ENCODE measurements around the gene PLA2G4A.
"Not testable (repeated sequence)": the region's sequence is repeated elsewhere in the genome, so short reads cannot be mapped to it uniquely, and the experiment has no call there.

PLA2G4A gene

GRCh38 chr1:186875896-186876835 lies 47.4 kb downstream of the PLA2G4A start:
- no peak for DNase-seq

DNA sequence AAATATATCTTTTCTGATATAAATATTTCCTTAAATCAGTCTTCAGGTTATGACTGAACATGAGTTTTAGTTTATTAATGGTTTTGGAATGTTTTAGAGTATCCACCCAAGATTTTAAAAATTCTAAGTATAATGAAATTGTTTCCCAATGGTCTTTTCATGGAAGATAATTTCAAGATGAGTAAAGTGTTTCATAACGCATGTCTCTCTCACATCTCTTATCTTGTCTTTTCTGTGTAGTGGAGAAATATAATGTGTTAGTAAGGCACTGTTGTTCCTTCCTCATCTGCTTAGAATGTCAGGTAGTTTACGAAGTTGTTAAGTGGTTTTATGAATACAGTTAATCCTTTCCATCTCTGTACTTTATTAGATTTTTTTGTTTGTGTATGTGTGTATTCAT lies 49.6 kb downstream of the PLA2G4A start:
- DNase-seq = no peak

- peak in 2 of 4 experiments; percentile 37 for DNase-seq
Measured at GRCh38 chr1:186880982-186881381, 52.2 kb downstream of the PLA2G4A start.

DNA sequence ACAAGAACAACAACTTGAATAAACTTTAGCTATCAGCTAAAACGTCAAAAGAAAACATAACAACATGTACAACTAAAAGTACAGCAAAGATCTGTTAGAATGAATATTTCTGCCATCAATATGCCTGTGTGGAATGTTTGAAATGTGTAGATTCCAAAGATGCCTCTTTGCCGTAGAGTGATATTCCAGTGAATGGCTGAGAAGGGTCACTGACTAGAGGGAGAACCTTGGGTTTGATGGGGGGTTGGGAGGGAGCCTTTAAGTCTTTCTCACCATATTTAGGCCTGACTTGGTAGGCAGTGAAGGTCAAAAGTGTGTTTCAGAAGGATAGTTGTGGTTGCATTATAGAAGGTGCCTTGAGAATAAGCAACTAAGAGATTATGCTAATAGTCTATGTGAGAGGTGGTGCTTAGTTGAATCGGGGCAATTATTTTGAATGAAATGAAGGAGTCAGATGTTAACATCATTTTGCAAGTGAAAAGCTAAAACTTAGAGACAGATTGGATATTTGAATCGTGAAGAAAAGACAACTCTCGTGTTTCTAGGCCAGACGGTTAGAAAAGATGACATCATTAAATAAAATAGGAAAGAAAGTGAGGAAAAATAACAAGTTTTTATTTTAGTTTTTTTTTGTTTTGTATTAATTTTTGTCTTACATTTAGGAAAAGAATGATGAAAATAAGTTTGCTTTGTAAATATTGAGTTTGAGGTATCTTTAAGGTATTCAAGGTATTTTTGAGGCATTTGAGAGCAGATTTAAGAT lies 53.8 kb downstream of the PLA2G4A start:
- no peak for DNase-seq

DNA sequence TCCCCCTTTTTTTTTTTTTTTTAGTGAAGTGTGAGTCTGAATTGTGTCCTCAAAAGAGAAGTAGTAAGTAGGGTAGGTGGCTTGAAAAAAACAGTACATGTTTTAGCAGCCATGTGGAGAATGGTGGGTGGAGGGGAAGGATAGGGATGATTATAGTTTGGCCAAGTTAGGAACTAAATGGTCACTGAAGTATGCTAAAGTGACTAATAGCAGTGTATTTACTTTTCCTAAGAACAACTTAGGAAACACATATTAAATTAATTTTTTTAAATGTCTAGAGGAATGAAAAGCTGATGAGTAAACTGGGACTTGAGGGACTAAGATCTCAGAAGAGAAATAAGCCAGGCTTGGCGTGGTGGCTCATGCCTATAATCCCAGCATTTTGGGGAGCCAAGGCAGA lies 55.5 kb downstream of the PLA2G4A start:
- DNase-seq = peak; percentile 15 to 77 (median 64)

GRCh38 chr1:186887203-186887602 lies 58.5 kb downstream of the PLA2G4A start:
- DNase-seq = no peak

GRCh38 chr1:186888367-186888766 lies 59.6 kb downstream of the PLA2G4A start:
- DNase-seq = no peak

GRCh38 chr1:186892936-186893335 lies 64.2 kb downstream of the PLA2G4A start:
- DNase-seq = no peak

DNA sequence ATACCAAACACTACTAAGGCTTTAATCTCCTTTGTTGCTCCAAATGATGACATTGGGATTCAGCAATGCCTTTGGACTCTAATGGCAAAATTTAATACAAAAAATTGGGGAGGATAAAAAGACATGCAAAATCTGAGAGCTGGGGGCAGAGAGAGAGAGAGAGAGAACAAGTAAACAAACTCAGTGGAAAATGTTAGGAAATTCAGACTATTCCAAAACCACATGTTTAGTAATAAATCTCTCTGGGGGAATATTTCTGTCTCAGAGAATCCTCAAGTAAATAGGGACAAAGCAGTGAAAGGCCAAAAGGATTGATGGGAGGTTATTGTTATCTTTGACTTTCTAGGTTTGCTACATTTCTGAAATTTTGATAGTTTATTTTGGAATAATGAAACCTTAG lies 65.7 kb downstream of the PLA2G4A start:
- no peak for DNase-seq

- DNase-seq = no peak
Measured at GRCh38 chr1:186896211-186896610, 67.5 kb downstream of the PLA2G4A start.

DNA sequence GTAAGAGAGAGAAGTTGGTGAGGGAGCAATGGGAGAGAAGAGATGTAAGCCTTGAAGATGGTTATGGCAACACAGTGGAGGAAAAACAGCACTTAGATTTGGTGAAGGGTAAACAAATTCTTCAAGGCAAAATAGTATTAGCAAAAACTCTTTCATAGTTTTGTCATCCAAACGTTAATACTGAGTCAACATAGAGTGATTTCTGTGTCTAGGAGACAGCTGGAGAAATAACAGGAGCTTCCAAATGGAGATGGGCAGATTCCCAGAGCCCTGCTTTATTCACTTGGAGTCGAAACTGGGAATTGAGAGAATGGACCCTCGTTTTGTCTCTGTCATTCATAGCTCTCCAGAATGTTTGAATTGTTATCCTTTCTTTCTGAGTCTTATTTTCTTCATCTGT lies 68.3 kb downstream of the PLA2G4A start:
- no peak for DNase-seq

GRCh38 chr1:186899577-186899976 lies 70.8 kb downstream of the PLA2G4A start:
- DNase-seq = no peak

GRCh38 chr1:186899977-186900376 lies 71.2 kb downstream of the PLA2G4A start:
- DNase-seq = no peak

GRCh38 chr1:186900539-186901237 lies 71.9 kb downstream of the PLA2G4A start:
- no peak for DNase-seq

- no peak for DNase-seq
Measured at GRCh38 chr1:186901631-186902030, 72.9 kb downstream of the PLA2G4A start.

DNA sequence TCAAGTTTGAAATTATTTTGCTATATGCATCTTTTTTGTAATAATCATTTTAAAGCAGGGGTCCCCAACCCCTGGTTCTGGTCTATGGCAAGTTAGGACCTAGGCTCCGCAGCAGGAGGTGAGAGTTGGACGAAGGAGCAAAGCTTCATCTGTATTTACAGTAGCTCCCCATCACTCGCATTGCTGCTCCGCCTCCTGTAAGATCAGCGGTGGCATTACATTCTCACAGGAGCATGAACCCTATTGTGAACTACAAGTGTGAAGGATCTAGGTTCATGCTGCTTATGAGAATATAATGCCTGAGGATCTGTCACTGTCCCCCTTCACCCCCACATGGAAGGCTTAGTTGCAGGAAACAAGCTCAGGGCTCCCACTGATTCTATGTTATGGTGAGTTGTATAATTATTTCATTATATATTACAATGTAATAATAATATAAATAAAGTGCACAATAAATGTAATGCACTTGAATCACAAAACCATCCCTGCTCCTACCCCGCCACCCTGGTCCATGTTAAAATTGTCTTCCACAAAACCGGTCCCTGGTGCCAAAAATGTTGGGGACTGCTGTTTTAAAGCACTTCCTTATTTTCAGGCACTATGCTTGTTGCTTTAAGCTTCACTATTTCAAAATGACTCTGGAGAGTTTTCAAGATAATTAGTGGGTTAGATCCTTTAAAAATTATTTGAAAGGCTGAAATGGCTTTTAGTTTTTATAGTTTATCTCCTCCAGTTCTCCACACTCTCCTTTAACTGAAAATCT lies 74.8 kb downstream of the PLA2G4A start:
- peak in 3 of 4 experiments; percentile 35 to 57 (median 44) for DNase-seq

GRCh38 chr1:186904361-186904760 lies 75.6 kb downstream of the PLA2G4A start:
- peak; percentile 46 to 74 (median 58) for DNase-seq

DNA sequence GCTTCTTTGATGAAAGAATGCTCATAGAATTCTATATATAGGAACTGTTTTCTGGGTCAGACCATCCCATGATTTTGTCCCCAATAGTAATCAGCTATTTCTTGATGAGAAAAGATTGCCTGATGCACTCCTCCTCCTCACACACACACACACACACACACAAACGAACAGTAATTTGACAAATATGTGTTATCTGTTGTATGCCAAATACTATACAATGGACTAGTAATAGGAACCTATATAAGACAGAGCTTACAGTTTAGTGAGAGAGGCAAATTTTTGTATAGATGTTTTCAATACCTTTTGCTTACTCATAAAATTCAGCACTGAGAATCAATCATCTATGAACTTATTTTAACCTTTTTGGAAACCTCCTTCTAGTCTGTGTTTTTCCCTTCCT lies 76.8 kb downstream of the PLA2G4A start:
- no peak for DNase-seq

- DNase-seq = no peak
Measured at GRCh38 chr1:186915555-186915954, 86.8 kb downstream of the PLA2G4A start.

DNA sequence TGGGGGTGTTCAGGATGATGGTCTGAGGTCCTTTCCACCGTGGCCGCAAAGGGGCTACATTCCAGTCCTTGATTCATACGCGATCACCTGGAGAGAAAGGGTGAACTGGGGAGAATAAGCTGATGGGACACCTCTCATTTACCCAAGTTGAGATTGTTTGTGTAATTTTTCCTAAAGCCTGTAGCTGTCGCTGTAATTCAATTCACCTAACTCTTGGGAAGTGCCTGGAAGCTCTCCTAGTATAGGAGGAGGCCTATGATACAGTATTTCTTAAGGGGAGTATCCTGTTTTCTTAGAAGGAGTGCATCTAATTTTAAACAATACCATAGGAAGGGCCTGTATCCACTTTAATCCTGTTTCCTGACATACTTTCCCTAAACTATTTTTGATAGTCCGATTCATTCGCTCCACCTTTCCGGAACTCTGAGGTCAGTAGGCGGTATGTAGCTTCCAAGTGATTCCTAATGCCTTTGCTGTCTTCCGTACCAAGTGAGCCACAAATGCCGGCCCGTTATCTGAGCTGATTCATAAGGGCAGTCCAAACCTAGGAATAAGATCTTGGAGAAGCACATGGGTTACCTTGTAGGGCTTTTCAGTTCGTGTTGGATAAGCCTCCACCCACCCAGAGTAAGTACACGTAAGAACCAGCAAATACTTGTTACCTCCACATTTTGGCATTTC lies 88.5 kb downstream of the PLA2G4A start:
- not testable (repeated sequence) for DNase-seq

DNA sequence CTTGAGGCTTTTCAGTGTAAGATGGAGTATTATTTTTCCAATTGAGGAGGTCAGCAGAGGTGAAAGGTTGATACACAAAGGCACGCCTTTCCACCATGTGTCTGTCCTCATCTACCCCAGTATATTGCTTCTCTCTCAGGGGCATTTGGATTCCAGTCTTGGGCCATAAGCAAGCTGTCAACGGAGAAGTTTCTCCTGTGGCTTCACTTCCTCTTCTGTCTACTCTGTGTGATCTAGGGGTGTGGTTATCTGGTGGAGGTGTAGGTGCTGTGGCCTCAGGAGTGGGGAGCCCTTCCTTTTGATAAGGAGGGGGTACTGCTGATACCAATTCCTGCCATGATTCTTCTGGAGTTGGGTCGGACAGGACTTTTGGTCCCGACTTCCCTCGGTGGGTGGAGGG lies 92.6 kb downstream of the PLA2G4A start:
- peak in 3 of 4 experiments; percentile 14 to 17 (median 16) for DNase-seq

DNA sequence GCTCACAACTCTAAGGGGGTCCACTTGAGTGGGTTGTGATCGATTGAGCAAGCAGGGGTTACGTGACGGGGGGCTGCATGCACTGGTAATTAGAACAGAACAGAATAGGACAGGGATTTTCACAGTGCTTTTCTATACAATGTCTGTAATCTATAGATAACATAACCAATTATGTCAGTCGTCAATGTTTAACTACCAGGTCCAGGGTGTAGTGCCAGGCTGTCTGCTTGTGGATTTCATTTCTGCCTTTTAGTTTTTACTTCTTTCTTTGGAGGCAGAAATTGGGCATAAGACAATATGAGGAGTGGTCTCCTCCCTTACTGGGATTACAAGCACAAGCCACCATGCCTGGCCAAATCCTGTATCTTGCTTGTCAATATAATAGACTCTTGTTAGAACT lies 94.1 kb downstream of the PLA2G4A start:
- DNase-seq = not testable (repeated sequence)

Measured in suppressor macrophage (primary cell).